Measurements from ENCODE around the gene IFT74.

The IFT74 gene

DNA sequence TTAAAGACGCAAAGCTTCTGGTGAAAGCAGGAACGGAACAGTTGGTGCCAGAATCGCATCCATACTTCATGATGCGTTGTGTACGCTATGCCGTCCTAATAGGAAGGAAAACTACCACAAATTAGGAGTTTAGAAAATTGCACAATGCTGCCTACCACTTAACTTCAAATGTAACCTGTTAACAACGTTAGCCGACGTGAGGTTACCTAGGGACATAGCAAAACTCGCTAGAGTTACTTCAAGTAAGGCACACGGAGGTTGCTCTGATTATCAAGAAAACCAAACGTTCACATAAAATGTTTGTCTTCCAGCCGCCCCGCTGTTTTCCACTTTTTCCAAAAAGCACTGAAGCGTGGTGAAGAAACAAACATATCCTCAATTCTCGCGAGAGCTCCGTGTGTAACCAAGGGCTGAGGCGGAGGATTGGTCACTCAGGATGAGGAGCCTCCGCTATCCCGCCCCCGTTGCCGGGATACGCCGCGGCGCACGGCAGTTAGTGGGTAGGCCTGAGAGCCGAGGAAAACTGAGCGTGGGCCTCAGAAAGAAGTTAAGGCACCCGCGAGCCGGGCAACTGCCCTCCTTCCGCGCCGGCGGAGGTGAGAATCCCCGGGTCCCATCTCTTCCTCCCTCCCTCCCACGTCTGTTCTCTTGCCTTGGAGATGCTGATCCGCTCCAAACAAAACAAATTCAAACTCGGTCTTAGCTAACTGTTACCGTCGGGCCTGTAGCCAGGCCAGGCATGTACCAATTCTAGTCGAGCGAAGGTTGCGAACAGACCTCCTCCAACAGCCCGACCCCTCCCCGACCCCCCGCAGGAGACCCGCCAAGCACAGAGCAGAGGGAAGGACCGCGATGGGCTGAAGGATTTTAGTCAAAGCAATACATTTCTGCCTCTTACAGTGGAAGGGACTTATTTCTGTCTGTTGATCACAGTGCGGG lies at the start of gene IFT74:
Gene IFT74, plus strand, starts transcription at position 492 of the 939 bp plus-strand sequence. CDS start 5,556 bp downstream, outside the sequence.
- peak; percentile 94 for DNase-seq

DNA sequence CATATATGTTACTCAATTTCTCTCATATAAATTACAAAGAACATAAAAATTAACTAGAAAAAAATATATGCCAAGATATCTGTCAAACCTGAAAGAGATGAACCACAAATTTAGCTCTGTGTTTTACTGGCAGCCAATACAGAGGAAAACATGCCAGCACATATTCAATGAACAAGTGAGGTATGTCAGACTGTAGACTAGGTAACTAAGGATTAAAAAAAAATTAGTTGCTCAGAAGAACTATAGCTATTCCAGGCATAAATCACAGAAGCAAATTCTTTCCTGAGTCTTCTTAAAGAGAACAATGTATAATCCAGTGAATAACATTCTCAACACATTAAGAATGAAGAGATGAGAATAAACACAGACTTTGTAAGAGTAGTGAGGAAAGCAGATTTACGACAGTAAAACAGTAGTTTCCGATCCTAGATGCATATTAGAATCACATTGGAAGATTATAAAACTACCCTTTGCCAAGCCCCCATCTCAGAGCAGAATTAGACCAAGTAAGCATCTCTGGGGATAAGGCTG lies 43.0 kb upstream of the IFT74 start:
- no peak for DNase-seq

DNA sequence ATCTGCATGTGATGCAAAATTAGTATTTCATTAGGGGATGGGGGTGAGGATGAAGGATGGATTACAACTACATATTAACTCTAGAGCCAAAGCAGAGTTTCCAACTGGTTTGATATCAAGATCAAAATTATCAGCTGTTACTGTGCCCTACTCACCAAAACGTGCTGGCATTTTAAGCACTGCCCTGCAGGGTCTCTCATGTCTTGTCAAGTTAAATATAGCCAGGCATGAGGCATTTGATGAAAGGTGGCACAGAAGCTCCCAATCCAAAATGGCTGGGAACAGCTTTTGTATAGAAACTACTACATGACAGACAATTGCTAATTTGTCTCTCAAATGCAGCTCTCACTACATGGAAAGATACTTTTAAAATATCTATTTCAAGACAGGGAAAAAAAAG lies 36.5 kb upstream of the IFT74 start:
- no peak for DNase-seq

DNA sequence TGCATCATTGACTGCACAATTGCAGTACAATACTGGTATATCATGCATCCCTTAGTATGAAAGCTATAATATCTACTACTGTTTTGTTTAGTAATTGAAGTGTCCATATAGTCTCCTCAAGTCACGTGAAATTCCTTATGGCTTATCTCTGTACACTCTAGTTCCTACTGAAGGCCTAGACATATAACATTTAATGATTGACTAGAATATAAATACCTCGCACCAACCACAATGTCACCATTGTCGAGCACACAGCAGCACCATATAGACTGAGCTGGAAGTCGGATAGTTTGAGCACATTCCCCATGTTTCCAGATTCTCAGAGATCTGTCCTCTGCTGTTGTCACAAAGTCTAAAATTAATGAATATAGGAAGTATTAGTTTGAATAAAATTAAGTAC lies 30.6 kb upstream of the IFT74 start:
- no peak for DNase-seq

DNA sequence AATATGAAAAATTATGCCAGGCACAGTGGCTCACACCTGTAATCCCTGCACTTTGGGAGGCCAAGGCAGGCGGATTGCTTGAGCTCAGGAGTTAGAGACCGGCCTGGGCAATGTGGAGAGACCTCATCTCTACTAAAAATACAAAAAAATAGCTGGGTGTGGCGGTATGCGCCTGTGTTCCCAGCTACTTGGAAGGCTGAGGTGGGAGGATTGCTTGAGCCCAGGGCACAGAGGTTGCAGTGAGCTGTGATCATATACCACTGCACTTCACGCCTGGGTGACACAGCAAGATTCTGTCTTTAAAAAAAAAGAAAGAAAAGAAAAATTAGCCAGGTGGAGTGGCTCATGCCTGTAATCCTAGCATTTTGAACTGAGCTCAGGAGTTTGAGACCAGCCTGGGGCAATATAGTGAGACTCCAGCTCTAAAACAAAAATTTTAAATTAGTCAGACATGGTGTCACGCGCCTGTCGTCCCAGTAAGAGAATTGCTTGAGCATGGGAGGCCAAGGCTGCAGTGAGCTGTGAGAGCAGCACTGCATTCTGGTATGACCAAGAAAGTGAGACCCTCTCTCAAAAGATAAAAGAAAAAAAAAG lies 27.2 kb upstream of the IFT74 start:
- no peak for DNase-seq

DNA sequence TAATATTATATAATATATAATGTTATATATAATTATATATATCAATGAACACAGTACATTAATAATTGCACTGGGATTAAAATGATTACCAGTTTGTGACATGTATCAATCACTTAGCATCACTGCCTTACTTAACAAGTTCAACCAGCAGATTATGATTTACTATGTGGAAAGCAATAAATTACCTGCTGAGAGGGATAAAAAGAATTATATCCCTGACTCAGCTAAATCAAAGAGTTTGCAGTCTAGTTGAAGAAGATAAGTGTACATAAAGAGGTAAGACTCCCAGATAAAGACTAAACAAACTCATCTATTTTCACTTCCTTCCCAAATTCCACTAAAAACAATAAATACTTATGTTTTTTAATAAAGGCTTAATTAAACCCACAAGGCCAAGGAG lies 20.4 kb upstream of the IFT74 start:
- no peak for DNase-seq

DNA sequence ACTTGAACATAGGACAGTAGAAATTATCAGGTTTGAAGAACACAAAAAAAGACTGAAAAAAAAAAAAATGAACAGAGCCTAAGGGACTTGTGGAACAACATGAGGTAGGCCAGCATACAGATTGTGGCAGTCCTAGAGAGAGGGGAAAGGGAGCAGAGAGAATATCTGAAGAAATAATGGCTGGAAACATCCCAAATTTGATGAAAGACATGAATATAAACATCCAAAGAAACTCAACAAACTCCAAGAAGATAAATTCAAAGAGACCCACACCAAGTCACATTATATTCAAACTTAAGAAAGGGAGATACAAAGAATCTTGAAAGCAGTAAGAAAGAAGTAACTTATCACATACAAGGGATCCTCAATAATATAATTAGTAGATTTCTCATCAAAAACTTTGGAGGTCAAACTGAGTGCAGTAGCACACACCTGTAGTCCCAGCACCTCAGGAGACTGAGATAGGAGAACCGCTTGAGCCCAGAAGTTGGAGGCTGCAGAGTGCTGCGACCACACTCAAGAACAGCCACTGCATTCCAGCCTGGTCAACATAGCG lies 18.3 kb upstream of the IFT74 start:
- DNase-seq: no peak

DNA sequence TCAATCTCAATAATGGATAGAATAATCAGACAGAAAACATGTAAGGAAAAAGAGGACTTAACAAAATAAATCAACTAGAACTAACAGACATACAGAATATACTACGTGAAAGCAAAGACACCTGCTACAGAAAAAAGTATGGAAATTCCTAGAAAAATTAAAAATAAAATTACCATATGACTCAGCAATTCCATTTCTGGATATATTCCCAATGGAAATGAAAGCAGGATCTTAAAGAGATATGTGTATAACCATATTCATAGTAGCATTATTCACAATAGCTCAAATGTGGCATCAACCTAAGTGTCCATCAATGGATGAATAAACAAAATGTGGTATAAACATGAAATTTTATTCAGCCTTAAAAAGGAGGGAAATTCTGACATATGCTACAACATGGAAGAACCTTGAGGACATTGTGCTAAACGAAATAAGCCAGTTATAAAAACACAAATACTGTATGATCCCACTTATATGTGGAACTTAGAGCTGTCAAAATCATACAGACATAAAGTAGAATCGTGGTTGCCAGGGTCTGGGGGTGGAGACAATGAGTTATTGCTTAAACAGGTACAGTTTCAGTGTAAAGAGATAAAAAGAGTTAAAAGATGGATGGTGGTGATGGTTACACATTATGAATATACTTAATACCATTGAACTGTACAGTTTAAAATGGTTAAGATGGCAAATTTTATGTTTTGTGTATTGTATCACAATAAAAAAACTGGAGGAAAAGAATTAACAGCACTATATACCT lies 16.1 kb upstream of the IFT74 start:
- no peak for DNase-seq

DNA sequence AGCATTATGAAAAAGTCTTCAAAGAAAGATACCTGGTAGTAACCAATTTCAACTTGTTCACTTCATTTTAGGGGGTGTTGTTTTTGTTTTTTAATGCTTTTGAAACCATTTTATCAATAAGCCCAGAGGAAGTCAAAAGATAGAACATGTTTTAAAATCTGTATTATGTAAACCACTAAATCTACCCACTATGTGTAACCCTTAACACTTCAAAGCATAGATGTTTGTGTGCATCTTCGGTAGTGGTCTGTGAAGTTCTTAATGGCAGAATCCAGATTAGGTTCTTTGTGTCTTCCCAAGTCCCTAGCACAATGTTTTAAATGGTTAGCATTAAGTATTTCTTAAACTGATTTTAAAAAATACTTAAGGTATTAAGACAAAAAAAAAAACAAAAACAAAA lies 15.4 kb upstream of the IFT74 start:
- no peak for DNase-seq

DNA sequence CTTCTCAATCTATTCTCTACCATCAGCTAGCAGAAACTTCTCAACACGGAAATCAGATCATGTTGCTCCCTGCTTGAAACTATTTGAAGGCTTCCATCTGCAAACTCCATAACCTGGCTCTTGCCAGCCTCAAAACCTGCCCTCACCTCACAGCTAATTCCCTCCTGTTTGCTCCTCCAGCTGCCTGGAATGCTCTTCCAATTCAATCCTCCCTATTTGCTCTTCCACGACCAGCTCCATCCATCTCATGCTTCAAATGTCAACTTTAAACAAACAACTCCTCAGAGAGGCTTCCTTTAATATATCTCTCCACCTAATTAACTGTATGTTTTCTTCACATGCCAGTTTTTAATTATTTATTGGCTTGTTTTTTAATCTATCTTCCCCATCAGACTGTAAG lies 10.6 kb upstream of the IFT74 start:
- no peak for DNase-seq

DNA sequence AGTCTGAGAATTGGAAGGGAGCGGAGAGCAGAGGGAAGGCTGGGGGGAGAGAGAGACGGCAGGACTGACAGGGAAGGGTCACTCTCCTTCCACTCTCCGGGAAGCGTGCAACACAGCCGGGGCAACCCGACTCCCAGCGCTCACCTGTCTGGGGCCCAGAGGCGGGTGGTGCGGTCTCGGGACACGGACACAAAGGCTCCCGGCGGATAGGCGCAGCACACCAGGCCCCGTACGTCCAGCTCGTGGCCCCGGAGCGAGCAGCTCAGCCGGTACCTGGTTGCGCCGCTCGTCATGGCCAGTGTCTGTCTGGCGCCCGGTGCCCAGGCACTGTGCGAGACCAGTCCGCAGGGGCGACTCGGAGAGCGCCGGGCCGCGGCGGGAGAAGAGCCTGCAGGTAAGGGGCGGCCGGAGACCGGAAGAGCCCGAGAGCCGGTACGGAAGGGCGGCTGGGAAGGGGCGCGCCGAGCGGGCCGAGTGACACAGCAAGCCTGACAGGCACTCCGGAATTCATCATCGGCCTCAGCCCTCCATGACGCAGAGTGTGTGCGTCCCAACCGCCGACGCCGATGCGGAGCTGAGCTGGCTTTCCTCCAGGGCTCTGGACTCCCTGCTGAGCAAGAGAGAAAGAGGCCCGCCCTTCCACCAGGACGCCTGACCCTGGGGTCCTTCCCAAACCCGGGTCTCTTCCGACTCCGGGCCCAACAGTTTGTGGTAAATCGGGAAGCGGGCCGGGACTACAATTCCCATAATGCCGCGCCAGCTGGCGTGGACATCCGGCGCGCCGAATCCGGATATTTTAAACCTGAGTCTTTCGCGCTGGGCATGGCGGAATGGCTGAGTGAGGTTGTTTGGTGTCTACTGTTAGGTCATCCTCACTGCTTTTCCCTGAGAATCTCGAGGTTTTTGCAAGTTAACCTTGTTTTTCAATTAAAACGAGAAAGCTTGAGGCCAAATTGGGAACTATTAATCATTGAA lies 9.2 kb upstream of the IFT74 start, which contains the start of gene PLAA:
Gene PLAA, minus strand, starts transcription at position 490 of the 975 bp plus-strand sequence. Its CDS starts 197 bp downstream, at position 293.
- peak; percentile 84 for DNase-seq

DNA sequence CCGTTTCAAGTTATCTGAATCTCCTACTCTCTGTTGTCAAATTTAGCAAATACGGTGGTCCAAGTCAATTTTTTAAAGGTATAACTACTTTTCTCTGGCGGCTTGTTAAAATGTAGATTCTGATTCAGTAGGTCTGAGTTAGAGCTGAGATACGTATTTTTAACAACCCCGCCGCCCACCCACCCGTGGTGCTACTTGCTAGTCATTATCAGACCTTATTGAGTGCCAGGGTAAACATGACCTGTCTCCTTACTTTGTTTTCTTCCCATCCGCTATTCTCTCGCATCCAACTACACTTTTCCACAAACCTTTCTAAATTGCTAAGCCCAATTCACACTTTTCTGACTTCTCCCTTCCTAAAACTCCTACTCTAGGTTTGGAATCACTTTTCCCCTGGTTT lies 8.5 kb upstream of the IFT74 start:
- DNase-seq: no peak

DNA sequence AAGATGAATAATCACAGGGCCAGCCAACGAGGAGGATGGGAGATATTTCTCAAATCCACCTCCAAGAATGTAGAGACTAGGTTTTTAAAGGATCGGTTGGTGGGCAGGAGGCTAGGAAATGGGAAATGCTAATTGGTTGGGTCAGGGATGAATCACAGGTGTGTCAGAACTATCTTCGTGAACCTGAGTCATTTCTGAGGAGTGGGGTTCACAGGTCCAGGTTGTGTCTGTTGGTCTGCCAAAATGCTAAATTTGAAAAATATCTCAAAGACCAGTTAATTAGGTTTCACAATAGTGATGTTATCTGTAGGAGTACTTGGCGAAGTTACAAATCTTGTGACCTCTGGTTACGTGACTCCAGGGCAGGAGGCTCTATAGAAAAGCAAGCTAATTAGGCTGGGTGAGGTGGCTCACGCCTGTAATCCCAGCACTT lies 6.6 kb upstream of the IFT74 start:
- no peak for DNase-seq

DNA sequence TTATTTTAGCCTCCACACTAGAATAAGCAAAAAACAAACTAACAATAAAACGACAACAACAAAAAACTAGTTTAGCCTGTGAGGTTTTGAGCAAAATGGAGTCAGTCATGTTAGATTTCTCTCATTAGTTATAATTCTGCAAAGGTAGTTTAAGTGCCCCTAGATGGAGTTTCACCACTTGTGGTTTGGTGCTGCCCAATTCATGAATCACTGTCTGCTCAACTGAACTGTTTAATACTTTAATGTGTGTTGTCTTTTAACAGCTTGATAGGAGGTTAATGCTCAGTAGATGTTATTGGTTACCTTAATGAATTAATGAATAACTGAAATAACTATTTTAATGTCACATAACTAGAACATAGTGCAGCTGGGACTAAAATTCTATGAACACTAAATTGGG lies 5.7 kb upstream of the IFT74 start:
- no peak for DNase-seq

DNA sequence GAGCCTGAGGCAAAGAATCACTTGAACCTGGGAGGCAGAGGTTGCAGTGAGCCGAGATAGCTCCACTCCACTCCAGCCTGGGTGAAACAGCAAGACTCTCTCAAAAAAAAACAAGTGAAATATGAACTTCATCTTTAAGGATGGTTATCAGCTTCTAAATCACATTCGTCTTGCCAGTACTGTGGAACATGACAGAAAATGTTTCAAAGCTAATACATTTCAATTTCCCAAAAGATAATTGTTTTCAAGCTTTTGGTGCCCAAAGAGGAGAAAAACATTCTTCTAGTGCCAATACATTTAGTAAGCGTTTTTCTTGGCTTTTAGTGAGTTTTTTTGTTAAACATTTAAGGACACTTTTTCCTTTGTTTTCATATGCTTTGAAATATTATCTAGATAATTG lies 4.4 kb upstream of the IFT74 start:
- DNase-seq: no peak

DNA sequence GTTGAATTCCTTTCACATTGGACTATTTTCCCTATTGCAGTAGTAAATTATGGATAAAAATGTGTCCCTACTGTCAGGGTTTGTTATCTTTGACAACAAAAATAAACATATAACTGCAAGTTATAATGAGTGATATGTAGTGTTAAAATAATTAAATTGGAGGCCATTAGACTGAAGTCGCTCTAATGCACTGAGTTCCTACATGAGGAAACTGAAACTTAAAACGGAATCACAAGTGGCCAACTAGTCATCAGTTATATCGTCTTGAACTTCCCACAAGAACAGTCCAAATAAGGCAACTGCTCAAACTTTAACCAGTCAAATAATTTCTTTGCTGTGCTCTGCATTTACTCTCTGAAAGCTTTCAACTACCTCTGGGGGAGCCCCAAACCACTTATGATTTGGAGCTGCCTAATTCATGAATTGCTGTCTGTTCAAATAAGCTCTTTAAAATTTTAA lies 2.1 kb upstream of the IFT74 start:
- no peak for DNase-seq

DNA sequence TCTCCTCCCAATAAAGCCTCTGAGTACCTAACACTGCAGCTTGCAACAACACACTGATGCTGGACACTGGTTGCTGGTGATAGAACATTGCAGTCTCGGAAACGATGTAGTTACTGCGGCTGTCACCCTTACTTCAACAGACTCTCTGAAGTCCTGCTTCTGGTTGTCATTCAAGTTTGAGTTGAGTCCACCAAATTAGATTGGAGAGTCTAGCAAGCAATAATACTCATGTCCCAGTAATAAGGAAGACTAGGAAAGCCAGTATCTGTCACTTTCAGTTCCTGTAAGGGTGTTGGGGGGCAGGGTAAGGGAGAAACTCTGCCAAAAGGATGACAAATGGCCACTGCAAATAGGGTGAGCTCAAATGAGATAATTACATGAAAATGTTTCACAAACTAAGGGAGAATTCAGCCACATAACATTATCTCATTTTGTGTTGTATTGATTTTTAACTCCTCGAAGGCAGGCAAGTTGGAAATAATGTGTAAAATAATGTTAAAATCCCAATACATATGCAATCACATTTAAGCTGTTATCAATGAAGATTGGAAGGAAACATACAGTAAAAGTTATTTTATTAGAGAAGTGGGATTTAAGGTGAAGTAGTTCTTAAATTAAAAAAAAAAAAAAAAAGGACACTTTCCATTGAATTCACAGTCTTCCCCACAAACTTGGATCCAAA lies 849 bp upstream of the IFT74 start:
- peak; percentile 6 for DNase-seq

DNA sequence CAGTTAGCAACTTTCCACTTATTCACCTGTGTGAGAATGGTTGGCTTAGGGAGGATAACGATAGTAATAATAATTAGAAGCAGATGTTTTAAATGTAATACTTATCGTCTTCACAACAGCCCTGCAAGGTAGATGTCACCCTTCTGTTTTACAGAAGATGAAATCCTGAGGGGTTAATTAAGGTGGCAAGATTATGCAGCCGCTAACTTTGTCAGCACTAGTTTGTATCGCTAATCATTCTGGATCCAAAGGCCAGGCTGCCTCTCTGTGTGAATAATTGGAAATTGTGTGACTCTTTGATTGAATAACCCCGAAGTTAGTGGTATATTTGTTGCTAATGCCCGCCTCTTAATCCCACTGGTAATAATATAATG lies 635 bp downstream of the IFT74 start:
- DNase-seq: no peak

DNA sequence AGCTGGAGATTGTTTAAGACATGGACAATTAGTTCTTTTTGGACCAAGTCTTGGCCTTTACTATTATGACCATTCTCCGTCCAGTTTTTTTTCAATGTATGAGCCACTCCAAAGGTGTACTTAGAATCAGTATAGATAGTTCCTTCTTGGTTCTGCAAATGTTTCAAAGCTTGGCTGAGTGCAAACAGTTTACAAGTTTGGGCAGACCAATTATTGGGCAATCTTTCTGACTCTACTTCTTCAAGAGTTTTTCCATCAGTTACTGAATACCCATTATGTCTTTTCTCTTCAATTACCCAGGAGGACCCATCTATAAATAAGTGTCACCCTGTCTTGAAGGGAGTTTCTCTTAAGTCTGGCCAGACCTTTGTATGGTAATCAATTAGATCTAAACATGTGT lies 15.5 kb downstream of the IFT74 start:
- no peak for DNase-seq

DNA sequence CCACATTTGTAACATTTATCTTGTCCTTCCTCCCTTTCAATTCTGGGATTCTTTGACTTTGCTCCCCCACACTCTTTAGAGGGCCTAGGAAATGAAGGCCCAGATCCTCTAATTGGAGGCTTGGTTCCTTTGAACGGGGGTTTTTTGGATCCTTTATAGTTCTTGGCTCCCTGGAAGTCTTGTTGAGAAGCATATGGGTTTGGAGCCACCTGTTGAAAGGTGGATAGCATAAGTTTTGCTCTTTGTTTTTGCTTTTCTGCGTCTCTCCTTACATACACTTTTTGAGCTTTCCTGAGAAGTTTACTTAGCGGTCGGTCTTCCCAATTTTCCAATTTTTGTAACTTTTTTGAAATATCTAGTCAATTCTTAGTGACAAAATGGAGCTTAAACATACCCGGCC lies 17.8 kb downstream of the IFT74 start:
- no peak for DNase-seq

DNA sequence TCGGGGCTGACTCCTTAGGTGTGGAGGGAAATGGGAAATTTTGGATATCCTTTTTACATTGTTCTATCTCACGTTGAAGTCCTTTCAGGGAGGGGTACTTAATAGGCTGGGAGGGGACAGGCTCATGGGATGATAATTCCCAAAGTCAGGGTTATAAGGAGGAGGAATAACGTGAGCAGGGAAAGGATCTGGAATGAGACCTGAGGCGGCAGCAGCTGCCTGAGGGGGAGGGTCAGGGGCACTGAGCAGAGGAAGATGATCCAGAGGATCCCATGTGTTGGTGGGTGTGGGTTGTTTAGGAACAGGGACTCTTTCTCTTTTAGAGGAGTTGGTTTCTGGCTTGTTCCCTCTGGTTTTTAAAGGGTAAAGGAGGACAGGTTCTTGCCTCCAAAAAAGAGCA lies 18.7 kb downstream of the IFT74 start:
- DNase-seq: no peak
